GM19240 (cell line): ENCODE data around the gene ATXN2.
"Not testable (repeated sequence)": the region's sequence is repeated elsewhere in the genome, so short reads cannot be mapped to it uniquely, and the experiment has no call there.

Source experiments
- DNase-seq: peaks from one replicate; pipeline ENCODE4 v3.0.0; 2011; ENCODE audit warnings: low spot score; ENCODE audit not compliant: insufficient read length

The ATXN2 gene

DNA sequence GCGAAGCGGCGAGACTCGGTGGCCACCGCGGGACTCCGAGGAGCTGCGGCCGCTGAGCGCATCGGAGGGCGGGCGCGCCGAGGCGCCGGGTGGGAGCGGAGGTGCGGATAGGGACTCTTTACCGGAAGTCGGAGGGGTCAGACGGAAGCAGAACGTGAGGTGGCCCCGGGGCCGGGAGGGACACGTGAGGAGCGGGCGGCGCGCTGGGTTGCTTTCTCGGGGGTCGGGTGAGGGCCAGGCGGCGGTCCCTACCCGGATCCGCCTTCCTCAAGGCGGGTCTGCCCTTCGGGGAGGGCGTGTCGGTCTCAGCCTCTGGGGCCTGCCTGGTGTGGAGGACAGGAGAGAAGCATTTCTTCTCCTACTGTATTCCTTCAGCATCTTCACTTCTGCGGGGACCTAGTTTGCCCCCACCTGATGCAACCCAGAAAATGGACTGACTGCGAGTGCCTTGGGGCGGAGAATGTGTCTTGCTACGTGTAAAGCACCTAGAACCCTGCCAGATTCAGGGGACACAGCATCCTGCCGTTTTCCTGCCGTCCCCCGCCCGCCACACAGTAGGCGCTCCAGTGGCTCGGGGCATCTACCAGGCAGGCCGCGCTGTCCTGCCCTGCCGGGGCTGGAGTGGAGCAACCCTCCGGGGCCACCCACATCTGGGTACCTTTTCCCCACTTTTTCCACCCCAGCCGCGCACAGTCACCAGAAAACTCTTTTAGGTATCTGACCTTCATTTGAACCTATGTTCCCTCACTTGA, 514 bp upstream of the ATXN2 start:
- DNase-seq = peak; percentile 91

- DNase-seq = peak; percentile 25
Observed at GRCh38 chr12:111597831-111598636, 1.1 kb downstream of the ATXN2 start.

- DNase-seq = peak; percentile 28
Observed at GRCh38 chr12:111596985-111597830, 1.9 kb downstream of the ATXN2 start.

DNA sequence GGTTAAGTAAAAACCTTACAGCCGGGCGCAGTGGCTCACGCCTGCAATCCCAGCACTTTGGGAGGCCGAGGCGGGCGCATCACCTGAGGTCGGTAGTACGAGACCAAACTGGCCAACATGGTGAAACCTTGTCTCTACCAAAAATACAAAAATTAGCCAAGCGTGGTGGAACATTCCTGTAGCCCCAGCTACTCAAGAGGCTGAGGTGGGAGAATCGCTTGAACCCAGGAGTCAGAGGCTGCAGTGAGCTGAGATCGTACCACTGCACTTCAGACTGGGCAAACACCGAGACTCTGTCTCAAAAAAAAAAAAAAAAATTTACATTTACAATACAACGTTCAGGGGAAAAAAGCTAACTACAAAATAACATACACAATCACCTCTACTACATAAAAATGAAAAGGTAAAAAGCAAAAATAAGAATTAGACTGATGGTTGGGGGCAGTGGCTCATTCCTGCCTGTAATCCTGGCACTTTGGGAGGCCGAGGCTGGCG, 3.7 kb downstream of the ATXN2 start:
- DNase-seq = not testable (repeated sequence)

- not testable (repeated sequence) for DNase-seq
Observed at GRCh38 chr12:111591399-111592010, 7.6 kb downstream of the ATXN2 start.

DNA sequence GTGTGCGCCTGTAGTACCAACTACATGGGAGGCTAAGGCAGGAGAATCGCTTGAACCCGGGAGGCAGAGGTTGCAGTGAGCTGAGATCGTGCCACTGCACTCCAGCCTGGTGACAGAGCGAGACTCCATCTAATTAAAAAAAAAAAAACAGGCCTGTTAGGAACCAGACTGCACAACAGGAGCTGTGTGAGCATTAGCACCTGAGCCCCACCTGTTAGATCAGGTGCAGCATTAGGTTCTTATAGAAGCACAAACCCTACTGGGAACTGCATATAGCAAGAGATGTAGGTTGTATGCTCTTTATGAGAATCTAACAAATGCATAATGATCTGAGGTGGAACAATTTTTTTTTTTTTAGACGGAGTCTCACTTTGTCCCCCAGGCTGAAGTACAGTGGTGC, 8.6 kb downstream of the ATXN2 start:
- DNase-seq = no peak

GRCh38 chr12:111589601-111590000, 9.5 kb downstream of the ATXN2 start:
- no peak for DNase-seq

DNA sequence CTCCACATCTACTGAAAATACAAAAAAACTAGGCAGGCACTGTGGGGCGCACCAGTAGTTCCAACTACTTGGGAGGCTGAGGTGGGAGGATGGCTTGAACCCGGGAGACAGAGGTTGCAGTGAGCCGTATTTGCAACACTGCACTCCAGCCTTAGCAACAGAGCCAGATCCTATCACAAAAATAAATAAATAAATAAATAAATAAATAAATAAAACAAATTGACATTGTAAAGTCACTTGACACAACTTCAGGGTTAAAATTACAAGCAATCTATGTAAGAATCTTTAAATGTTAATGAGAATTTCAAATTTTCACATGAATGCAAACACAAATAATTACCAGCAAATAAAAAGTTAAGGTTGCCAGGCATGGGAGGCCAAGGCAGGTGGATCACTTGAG, 11.1 kb downstream of the ATXN2 start:
- no peak for DNase-seq

DNA sequence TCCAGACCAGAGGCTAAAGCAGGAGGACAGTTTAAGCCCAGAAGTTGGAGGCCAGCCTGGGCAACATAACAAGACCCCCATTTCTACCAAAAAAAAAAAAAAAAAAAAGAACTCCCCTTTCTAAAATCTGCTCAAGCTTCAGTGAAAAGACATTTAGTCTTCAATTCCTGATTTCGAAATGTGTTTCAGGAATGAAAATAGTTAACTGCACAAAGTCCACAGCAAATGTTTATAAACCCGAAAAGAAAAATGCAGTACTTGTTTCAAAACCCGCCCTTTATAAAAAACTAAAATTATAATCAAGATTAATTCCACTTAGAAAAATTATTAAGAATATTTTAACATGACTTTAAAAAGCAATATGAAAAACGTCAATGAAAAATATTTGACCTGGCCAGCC, 12.1 kb downstream of the ATXN2 start:
- no peak for DNase-seq

DNA sequence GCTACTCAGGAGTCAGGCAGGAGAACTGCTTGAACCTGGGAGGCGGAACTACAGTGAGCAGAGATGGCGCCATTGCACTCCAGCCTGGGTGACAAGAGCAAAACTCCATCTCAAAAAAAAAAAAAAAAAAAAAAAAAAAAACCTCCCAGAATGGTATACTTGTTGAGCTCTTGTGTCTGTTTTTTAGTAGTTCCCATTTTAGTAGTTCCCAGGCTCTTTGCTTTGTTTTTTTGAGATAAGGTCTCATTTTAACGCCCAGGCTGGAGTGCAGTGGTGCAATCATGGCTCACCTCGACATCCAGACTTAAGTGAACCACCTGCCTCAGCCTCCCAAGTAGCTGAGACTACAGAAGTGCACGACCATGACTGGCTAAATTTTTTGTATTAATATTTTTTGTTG, 13.4 kb downstream of the ATXN2 start:
- no peak for DNase-seq

DNA sequence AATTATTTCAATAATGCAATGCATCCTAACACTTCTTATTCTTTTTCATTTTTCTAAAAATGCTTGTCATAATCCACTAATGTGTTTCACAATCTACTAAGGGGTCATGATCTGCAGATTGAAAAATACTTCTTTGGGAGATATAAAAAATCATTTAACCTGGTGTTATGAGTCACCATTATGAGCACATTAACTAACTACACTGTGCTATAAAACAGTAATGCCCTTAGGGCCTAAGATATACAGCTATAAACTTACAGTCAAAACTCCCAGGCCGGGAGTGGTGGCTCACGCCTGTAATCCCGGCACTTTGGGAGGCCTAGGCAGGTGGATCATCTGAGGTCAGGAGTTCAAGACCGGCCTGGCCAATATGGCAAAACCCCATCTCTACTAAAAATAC, 14.2 kb downstream of the ATXN2 start:
- no peak for DNase-seq

- DNase-seq = not testable (repeated sequence)
Observed at GRCh38 chr12:111583506-111583905, 15.6 kb downstream of the ATXN2 start.

- DNase-seq = no peak
Observed at GRCh38 chr12:111582133-111582747, 16.9 kb downstream of the ATXN2 start.

- no peak for DNase-seq
Observed at GRCh38 chr12:111581434-111582132, 17.5 kb downstream of the ATXN2 start.

- DNase-seq = no peak
Observed at GRCh38 chr12:111580737-111581136, 18.4 kb downstream of the ATXN2 start.

DNA sequence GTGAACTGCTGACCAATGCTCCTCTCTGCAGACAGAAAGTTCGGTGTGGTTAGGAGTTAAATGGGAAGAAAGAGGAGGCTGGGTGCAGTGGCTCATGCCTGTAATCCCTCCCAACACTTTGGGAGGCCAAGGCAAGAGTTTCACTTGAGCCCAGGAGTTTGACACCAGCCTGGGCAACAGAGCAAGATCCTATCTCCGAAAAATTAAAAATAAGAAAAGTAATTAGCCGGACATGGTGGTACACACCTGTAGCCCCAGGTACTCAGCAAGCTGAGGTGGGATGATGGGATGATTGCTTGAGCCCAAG, 19.0 kb downstream of the ATXN2 start:
- no peak for DNase-seq

GRCh38 chr12:111578971-111579340, 20.2 kb downstream of the ATXN2 start:
- no peak for DNase-seq

DNA sequence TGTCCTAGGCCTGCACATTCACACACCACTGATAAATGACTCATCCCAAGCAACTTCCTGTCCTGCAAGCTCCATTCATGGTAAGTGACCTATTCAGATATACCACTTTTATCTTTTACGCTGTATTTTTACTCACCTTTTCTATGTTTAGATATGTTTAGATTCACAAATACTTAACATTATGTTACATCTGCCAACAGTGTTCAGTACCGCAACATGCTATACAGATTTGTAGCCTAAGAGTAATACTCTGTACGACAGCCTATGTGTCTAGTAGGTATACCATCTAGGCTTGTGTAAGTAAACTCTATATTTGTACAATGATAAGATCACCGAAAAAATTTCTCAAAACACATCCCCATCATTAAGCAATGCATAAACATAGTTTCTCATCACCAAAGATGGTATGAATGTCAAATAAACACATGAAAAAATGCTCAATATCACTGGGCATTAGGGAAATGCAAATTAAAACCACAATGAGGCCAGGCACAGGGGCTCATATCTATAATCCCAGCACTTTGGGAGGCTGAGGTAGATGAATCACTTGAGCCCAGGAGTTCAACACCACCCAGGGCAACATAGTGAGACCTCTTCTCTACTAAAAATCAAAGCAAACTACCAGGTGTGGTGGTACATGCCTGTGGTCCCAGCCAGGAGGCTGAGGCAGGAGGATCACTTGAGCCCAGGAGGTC, 20.7 kb downstream of the ATXN2 start:
- DNase-seq = no peak

DNA sequence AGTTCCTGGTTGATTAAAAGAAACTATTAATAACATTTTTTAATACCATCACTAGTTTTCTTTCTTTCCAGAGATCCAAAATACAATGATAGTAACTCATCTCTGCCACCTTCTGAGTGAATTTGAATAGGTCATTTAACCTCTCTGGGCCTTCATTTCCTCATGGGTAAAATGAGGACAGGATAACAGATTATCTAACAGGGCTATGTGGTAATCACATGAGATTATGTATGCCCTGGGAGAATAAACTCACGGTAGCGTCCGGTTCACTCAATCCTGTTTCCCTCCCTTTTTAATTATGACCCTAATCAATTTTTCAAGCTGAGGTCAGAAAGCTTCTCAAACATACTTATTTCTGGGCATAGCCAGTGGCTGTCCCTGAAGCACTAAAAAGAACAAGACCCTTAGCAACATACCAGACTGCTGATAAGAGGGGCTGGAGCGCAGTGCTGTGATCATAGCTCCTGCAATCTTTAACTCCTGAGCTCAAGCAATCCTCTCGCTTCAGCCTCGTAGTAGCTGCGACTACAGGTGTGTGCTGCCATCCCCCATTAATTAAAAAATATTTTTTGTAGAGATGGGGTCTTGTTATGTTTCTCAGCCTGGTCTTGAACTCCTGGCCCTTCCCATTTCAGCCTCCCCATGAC, 24.2 kb downstream of the ATXN2 start:
- no peak for DNase-seq
